Parathyroid adenoma (tissue), 2 donors: ENCODE measurements around the gene MRPL2.
A peak's percentile ranks its signal among the peaks of the same experiment; 100 is the strongest.

Source experiments
- H2AFZ ChIP-seq: fragments of 300-600 bp; sonication (generic); one replicate; pipeline ENCODE4 v1.7.0; 2017; ENCODE audit warnings: antibody characterized with exemption, mild to moderate bottlenecking
- H3K27ac ChIP-seq: fragments of 300-600 bp; sonication (generic); one replicate; pipeline ENCODE4 v1.7.0; 2017
- H3K27me3 ChIP-seq: fragments of 300-600 bp; sonication (generic); one replicate; pipeline ENCODE4 v1.7.0; 2017; ENCODE audit warnings: low read length; ENCODE audit not compliant: control insufficient read depth, insufficient read depth
- H3K36me3 ChIP-seq: fragments of 300-600 bp; sonication (generic); one replicate; pipeline ENCODE4 v1.7.0; 2017; ENCODE audit warnings: low read length; ENCODE audit not compliant: control insufficient read depth, insufficient read depth
- H3K4me1 ChIP-seq: fragments of 300-600 bp; sonication (generic); one replicate; pipeline ENCODE4 v1.7.0; 2017; ENCODE audit warnings: control low read depth
- H3K4me2 ChIP-seq: fragments of 300-600 bp; sonication (generic); one replicate; pipeline ENCODE4 v1.7.0; 2017; ENCODE audit warnings: low read length
- H3K4me3 ChIP-seq: fragments of 300-600 bp; sonication (generic); one replicate; pipeline ENCODE4 v1.7.0; 2017; ENCODE audit warnings: low read depth, low read length
- H3K79me2 ChIP-seq: fragments of 300-600 bp; sonication (generic); one replicate; pipeline ENCODE4 v1.7.0; 2017; ENCODE audit warnings: control low read depth
- H3K9ac ChIP-seq: fragments of 300-600 bp; sonication (generic); one replicate; pipeline ENCODE4 v1.7.0; 2017; ENCODE audit warnings: mild to moderate bottlenecking
- H3K9me3 ChIP-seq: fragments of 300-600 bp; sonication (generic); one replicate; pipeline ENCODE4 v1.7.0; 2017; ENCODE audit warnings: low read length; ENCODE audit not compliant: control insufficient read depth
- CTCF ChIP-seq: fragments of 300-600 bp; sonication (generic); IDR thresholded peaks from one replicate; pipeline ENCODE4 v1.7.0; 2017; ENCODE audit warnings: antibody characterized with exemption, mild to moderate bottlenecking
- donor health status: primary hyperparathyroidism.

The MRPL2 gene

GRCh38 chr6:43101497-43101896 is 42.3 kb upstream of the MRPL2 start:
- Histone ChIP-seq H3K79me2 (peaks cover 6% of the 10 kb centered on the region), H3K9ac (no peak overlapping the region)
- no peak for TF ChIP-seq CTCF

GRCh38 chr6:43097502-43097901 is 38.3 kb upstream of the MRPL2 start:
- no peak overlapping the region for H3K9ac ChIP-seq
- no peak overlapping the region for H3K4me2 ChIP-seq
- peak overlapping the region; percentile 77 for H2AFZ ChIP-seq
- peaks cover 24% of the 10 kb centered on the region for H3K4me1 ChIP-seq
- H3K27ac ChIP-seq, result peak overlapping the region; percentile 73
- peaks cover 6% of the 10 kb centered on the region for H3K79me2 ChIP-seq
- H3K27me3 ChIP-seq, result no peaks in the 10 kb centered on the region
- TF ChIP-seq CTCF, result no peak
- H3K9me3 ChIP-seq, result no peaks in the 10 kb centered on the region
- H3K36me3 ChIP-seq, result no peaks in the 10 kb centered on the region
- no peak overlapping the region for H3K4me3 ChIP-seq

More at GRCh38 chr6:43101497-43101896, 42.3 kb upstream of the MRPL2 start:
- H3K9me3 ChIP-seq, result no peaks in the 10 kb centered on the region
- H3K4me2 ChIP-seq, result no peak overlapping the region
- no peaks in the 10 kb centered on the region for H3K27me3 ChIP-seq
- no peak overlapping the region for H2AFZ ChIP-seq
- H3K27ac ChIP-seq, result no peak overlapping the region
- peaks cover 18% of the 10 kb centered on the region for H3K4me1 ChIP-seq
- H3K36me3 ChIP-seq, result no peaks in the 10 kb centered on the region
- no peak overlapping the region for H3K4me3 ChIP-seq

- H3K4me2 ChIP-seq, result no peak overlapping the region
- H3K9me3 ChIP-seq, result no peaks in the 10 kb centered on the region
- no peaks in the 10 kb centered on the region for H3K27me3 ChIP-seq
- H3K4me1 ChIP-seq, result peaks cover 27% of the 10 kb centered on the region
- no peak for TF ChIP-seq CTCF
- H3K79me2 ChIP-seq, result peaks cover 6% of the 10 kb centered on the region
- H3K27ac ChIP-seq, result peak overlapping the region; percentile 73
- H2AFZ ChIP-seq, result peak overlapping the region; percentile 77
- no peak overlapping the region for H3K4me3 ChIP-seq
- H3K9ac ChIP-seq, result no peak overlapping the region
- no peaks in the 10 kb centered on the region for H3K36me3 ChIP-seq
Observed at GRCh38 chr6:43097098-43097489, 37.9 kb upstream of the MRPL2 start.

GRCh38 chr6:43096451-43097097 is 37.3 kb upstream of the MRPL2 start:
- Histone ChIP-seq H3K9ac (no peak overlapping the region), H3K9me3 (no peaks in the 10 kb centered on the region), H3K36me3 (no peaks in the 10 kb centered on the region), H3K4me2 (no peak overlapping the region), H3K4me3 (no peak overlapping the region), H3K27me3 (no peaks in the 10 kb centered on the region), H3K27ac (peak overlapping the region; percentile 73), H3K4me1 (peaks cover 27% of the 10 kb centered on the region), H3K79me2 (peaks cover 4% of the 10 kb centered on the region), H2AFZ (peak overlapping the region; percentile 77)
- TF ChIP-seq CTCF, result no peak

- Histone ChIP-seq H3K27ac (no peak overlapping the region), H3K36me3 (no peaks in the 10 kb centered on the region), H3K27me3 (no peaks in the 10 kb centered on the region), H3K4me2 (no peak overlapping the region), H3K4me1 (peaks cover 27% of the 10 kb centered on the region), H3K4me3 (no peak overlapping the region), H3K9ac (no peak overlapping the region), H2AFZ (peak overlapping the region; percentile 77), H3K9me3 (no peaks in the 10 kb centered on the region), H3K79me2 (peaks cover 3% of the 10 kb centered on the region)
- no peak for TF ChIP-seq CTCF
Observed at GRCh38 chr6:43095939-43096338, 36.7 kb upstream of the MRPL2 start.
